NCI-H2227 treated with DMSO at 0.1 percent for 48 hours (cell line): ENCODE results near the gene KIRREL3.
"Not testable (repeated sequence)": the region's sequence is repeated elsewhere in the genome, so short reads cannot be mapped to it uniquely, and the experiment has no call there.

ENCODE experiments used
- DNase-seq: peaks from one replicate; lab custom pipeline; 2025; lab: John Stamatoyannopoulos, UW

KIRREL3 gene

DNA sequence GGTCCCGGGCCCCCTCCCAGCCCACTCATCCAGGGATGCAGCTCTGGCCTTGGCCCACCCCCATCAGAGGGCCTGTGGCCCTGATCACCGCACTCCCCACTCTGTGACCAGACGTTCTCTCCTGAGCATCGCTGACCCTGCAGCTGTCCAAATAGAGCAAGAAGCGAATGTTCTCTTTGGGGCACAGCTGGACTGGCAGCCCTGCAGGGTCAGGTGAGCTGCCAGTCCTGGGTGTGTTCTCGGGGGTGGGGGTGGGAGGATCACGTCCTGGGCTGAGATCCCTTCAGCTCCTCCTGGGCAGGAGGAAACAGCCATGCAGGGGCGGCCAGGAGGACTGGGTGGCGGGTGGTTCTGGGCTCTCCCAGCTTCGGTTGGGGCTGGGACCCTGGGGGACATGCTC, 618.6 kb downstream of the KIRREL3 start:
- not testable (repeated sequence) for DNase-seq

DNA sequence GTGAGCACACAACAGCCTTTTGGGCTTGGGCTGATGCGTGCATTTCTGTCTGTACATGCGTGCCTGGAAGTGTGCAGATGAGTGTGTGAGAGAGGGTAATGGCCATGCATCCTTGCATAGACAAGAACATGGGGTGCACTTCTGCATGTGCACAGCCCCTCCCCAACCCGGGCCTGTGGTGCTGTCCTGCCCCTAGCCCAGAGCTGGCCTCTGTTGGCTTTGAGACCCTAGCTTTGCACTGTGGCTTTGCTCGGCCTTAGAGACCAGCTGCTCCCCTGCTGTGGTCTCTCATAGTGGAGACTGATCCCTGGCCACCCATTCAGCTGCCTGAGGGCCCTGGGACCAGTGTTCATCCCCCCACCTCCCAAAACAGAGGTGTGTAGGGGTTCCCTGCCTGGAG, 619.7 kb downstream of the KIRREL3 start:
- no peak for DNase-seq

DNA sequence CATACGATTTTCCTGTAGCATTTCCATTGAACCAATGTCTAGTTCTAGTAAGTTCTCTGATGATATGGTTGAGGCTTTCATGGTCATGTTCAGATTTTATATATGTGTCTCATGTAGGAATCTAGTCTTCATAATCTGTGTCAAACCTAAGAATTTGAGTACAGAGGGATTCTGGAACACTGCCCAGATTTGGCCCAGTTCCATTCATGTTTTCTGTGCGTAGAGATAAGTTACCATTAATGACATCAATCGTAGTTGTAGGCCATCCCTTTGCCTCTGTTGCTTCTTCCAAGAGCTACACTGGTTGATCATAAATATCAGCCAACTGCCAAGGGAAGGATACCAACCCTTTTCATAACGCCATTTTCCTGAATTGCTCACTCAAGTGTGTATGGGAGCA, 621.8 kb downstream of the KIRREL3 start:
- no peak for DNase-seq

DNA sequence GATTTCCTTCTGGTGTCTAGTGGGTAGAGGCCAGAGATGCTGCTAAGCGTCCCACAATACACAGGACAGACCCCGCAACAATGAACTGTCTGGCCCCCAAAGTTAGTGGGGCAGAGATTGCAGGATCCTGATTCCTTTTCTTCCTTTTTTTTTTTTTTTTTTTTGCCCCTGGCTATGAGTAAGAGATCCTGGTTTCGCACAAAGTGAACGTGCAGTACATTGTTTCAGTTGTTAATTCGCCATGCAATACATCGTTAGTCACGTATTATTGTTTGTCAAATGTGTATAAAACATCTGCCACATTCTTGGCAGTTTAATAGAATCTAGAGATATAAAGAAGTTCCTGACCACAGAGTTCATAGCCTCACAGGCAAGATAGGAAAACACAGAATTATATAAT, 624.8 kb downstream of the KIRREL3 start:
- no peak for DNase-seq

DNA sequence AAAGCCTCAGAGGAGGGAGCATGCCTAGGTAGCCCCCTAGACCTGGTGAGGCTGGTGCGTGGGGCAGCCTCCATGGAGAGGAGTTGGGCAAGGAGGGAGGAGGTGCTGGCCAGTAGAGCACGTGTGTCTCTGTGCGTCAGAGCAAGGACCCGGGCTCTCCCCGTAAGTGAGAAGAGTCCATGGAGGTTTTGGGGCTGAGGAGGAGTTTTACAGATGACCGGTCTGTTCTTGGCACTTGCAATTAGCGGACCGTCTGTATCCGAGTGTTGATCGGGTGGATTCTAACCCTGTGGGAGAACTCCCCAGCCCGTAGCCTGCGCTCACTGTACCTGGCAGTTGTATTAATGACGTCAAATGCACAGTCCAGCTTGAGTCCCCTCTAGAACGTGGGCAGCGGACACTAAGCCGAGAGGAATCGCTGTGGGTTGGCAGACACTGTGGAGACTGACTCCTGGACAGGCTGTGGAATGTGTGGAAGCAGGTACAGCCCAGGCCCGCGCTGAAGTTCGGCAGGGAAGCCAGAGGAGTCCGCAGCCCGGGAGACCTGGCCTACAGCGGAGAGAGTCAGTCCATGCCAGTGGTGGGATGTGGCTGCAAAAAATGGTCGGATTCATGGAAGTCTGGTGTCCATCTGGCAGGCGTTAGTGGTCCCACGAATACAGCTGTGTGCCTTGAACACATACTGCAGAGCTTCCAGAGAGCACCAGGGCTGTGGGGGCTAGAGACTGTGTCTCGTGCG, 625.8 kb downstream of the KIRREL3 start:
- DNase-seq = not testable (repeated sequence)

DNA sequence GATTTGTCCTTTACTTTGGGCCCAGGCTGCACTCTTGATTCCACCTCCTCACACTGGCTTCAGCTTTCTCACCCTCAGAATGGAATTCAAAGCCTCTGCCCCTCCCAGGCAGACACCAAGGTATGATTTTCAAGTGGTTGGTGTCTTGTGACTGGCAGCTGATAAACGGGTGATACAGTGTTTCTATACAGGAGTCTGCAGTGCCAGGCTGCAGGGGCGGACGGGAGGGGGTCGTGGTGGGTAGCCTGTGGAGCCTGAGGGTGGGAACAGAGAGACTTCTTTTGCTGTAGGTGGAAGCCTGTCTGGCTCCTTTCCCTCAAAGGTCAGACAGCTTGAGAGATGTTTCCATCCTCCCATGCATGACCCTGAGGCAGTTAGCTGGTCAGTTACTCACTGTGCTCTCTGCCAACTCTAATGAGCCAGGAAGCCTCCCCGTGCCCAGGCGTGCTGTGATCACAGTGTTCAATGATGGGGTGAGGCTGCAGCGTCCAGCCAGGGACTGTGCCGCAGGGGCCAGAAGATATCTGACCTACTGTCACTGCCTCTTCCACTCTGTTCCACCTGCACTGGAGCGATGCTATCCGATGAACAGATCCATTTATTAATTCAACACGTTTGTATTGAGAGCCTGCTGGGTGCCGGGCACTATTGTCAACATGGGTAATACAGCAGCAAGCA, 627.0 kb downstream of the KIRREL3 start:
- DNase-seq = not testable (repeated sequence)
